ENCODE results near the gene FBLN5.

DNA sequence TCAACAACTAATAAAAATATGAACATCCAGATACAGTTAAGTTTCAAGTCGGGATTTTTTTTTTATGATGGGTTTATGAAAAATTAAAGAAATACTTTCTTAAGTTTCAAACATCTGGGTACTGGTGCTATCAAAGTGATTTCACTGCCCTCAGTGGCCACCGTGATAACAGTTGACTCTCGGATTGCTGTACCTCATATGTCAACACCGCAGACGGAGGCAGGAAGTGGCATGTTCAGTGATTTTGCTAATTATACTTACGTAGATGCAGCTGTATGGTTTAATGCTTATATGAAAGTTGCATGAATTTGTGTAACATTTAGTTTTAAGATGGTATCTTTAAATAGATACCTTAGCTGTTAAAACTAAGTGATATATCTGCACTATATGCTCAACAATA is 20.8 kb upstream of the FBLN5 start:
- TF ChIP-seq CTCF (IDR thresholded peaks at IDR 0.05) = no peak
- TF ChIP-seq POLR2AphosphoS5 (IDR thresholded peaks at IDR 0.05) = no peak
- TF ChIP-seq EP300 (IDR thresholded peaks at IDR 0.05) = no peak
